ENCODE results near the gene LAMTOR2. TPM values are rescaled to one million over a fixed set of nuclear protein-coding genes. Genes with fewer than 3 reads are reported as not detected.

The LAMTOR2 gene
- total and polyA plus RNA-seq, 9 of the 15 experiments (the other 6 are each of a cell fraction or from before 2014, with no cell fraction given) = 39.0 to 161 (median 74.6) TPM

GRCh38 chr1:156051011-156051725 lies 3.4 kb upstream of the LAMTOR2 start:
- Histone ChIP-seq H3K4me2 (ENCODE audit: insufficient read depth, low read length) (no peak overlapping the region), H3K9me1 (ENCODE audit: control insufficient read depth, insufficient read depth, low read length) (no peaks in the 10 kb centered on the region), H3K27ac (ENCODE audit: extremely low read depth, low read depth, low read length) (no peak overlapping the region), H3K79me2 (ENCODE audit: control insufficient read depth, insufficient read depth, low read length) (peaks cover 40% of the 10 kb centered on the region), H3K4me3 (no peak overlapping the region), H2AFZ (ENCODE audit: low read depth, low read length) (no peak overlapping the region), H3K9me3 (replicated peaks; ENCODE audit: control insufficient read depth, insufficient read depth, low read depth, low read length) (no peaks in the 10 kb centered on the region), H4K20me1 (replicated peaks; ENCODE audit: control insufficient read depth, insufficient read depth, low read length) (peaks cover 3% of the 10 kb centered on the region; the same call in 1 of the 2 replicates), H3K27me3 (ENCODE audit: control insufficient read depth in 2 of 2, insufficient read depth in 2 of 2, low read length in 2 of 2) (no peaks in the 10 kb centered on the region), H3K36me3 (ENCODE audit: control insufficient read depth, insufficient read depth, low read length) (peaks cover 53% of the 10 kb centered on the region), H3K4me1 (replicated peaks in 1 of 2; ENCODE audit: control insufficient read depth in 2 of 2, insufficient read depth in 2 of 2, low read length in 2 of 2) (peaks cover 14 to 22% of the 10 kb centered on the region in 2 experiments; a peak in 4 of 5 replicates), H3K9ac (ENCODE audit: insufficient read depth in 1 of 2, low read depth in 2 of 2, low read length in 2 of 2) (no peak overlapping the region)
- CTCF ChIA-PET (ENCODE audit: low intra/inter-chr PET ratio) = no interaction called here
- no TSS peak for BruUV-seq (replicated peaks)
- no peak for TF ChIP-seq U2AF1 (optimal IDR thresholded peaks at IDR 0.05; ENCODE audit: low read depth, low read length)
- no peak for TF ChIP-seq KDM4B (IDR thresholded peaks at IDR 0.05; ENCODE audit: borderline replicate concordance in 2 of 2, low read depth in 1 of 2)
- TF ChIP-seq FOXK1 (CRISPR knock-in tag; IDR thresholded peaks at IDR 0.05; ENCODE audit: borderline replicate concordance) = no peak
- no peak for FAIRE-seq
- POLR2A ChIA-PET = interaction anchor here (0.6 to 1.4 kb wide), 4 partner anchors 31 to 786 kb away, joined by 3 read pairs; no protein-coding TSS in a partner anchor
- intact Hi-C loops (cut with micrococcal nuclease) = loop anchor here (5.0 kb wide), 2 partner anchors 69 to 114 kb away; no protein-coding TSS in a partner anchor
- in situ Hi-C loops (cut with MboI) = no loop called here
- 91% methylated on average over 4 of the region's 7 CpGs for WGBS (ENCODE audit: insufficient coverage, low coverage, missing lambda C conversion rate)
- no peak for ATAC-seq
- DNase-seq (ENCODE audit: extremely low read depth in 1 of 4, low spot score in 3 of 4) = no peak
